ENCODE results near the gene LRRC58. TPM values are rescaled to one million over a fixed set of nuclear protein-coding genes. Genes with fewer than 3 reads are reported as not detected.
A peak's percentile ranks its signal among the peaks of the same experiment; 100 is the strongest.

LRRC58 gene
- total RNA-seq, 1 donor from 2014 or later, result 14.3 TPM

DNA sequence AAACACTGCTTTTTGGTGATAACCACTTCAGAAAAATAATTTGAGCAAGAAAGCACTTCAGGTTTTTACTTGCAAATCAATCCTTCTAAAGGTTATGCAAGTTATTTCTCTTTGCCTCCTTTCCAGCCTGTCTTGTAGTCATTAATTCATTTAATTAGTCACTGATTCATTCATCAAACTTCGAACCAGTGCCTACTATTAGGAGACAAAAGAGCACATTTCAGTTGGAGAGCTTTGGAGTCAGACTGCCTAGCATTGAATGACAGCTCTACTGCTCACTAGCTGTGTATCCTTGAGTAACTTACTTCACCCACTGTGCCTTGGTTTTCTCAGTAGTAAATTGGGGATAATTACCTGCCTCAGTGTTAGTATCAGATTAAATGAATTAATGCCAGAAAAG lies 14.9 kb upstream of the LRRC58 start:
- H3K9ac ChIP-seq (ENCODE audit: low read length), result no peak overlapping the region
- no peak overlapping the region for H3K27ac ChIP-seq (ENCODE audit: low read depth, low read length)
- no peaks in the 10 kb centered on the region for H3K79me2 ChIP-seq (ENCODE audit: insufficient read depth, low read length)
- TF ChIP-seq, protein P1, sequence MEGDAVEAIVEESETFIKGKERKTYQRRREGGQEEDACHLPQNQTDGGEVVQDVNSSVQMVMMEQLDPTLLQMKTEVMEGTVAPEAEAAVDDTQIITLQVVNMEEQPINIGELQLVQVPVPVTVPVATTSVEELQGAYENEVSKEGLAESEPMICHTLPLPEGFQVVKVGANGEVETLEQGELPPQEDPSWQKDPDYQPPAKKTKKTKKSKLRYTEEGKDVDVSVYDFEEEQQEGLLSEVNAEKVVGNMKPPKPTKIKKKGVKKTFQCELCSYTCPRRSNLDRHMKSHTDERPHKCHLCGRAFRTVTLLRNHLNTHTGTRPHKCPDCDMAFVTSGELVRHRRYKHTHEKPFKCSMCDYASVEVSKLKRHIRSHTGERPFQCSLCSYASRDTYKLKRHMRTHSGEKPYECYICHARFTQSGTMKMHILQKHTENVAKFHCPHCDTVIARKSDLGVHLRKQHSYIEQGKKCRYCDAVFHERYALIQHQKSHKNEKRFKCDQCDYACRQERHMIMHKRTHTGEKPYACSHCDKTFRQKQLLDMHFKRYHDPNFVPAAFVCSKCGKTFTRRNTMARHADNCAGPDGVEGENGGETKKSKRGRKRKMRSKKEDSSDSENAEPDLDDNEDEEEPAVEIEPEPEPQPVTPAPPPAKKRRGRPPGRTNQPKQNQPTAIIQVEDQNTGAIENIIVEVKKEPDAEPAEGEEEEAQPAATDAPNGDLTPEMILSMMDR (IDR thresholded peaks at IDR 0.05; ENCODE audit: insufficient read depth, low read depth, low read length), result no peak
- no peak for TF ChIP-seq EZH2 (IDR thresholded peaks at IDR 0.05; ENCODE audit: insufficient read depth, low read length)
- FAIRE-seq (no peak), DNase-seq (ENCODE audit: low read depth) (no peak)
- Mint-ChIP-seq H3K9me3 (ENCODE audit: unreplicated experiment) (no peaks in the 10 kb centered on the region), H3K27me3 (ENCODE audit: low read depth, unreplicated experiment) (no peaks in the 10 kb centered on the region), H3K4me3 (ENCODE audit: unreplicated experiment) (peak overlapping the region; percentile 22), H3K36me3 (ENCODE audit: low read depth, unreplicated experiment) (no peaks in the 10 kb centered on the region), H3K27ac (ENCODE audit: unreplicated experiment) (peak overlapping the region; percentile 80), H3K4me1 (ENCODE audit: low read depth, unreplicated experiment) (peaks cover 13% of the 10 kb centered on the region)
- H3K4me1 ChIP-seq (ENCODE audit: insufficient read depth, low read length), result no peaks in the 10 kb centered on the region
- no peak overlapping the region for H3K4me3 ChIP-seq (ENCODE audit: insufficient read depth, low read depth, low read length)
- no peak overlapping the region for H2AFZ ChIP-seq (ENCODE audit: low read depth, low read length)
- no peaks in the 10 kb centered on the region for H4K20me1 ChIP-seq (ENCODE audit: insufficient read depth, low read length)
- H3K27me3 ChIP-seq (ENCODE audit: insufficient read depth, low read length), result no peaks in the 10 kb centered on the region
- H3K9me3 ChIP-seq (ENCODE audit: insufficient read depth, low read depth, low read length), result no peaks in the 10 kb centered on the region
- no peaks in the 10 kb centered on the region for H3K36me3 ChIP-seq (ENCODE audit: insufficient read depth, low read length)
- H3K4me2 ChIP-seq (ENCODE audit: low read length), result no peak overlapping the region

DNA sequence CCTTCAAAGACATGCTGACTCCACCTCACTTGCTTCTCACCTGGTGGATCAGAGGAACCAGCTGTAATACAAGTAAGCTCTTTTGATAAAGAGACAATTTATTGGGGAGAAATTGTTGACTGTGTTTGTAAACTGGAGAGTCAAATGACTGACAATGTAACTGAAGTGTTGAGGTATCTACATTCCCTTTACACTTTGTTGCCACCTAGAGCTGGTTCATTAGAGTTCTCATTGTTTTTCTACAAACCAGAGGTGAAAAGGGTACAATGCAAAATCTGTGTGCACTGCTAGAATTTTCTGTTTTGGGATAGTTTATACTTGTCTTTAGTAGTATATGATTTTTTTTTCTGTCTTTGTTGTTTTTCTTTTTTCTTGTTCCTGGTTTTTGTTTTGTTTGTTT lies 8.7 kb upstream of the LRRC58 start:
- Histone ChIP-seq H3K4me2 (ENCODE audit: low read length) (no peak overlapping the region), H3K79me2 (ENCODE audit: insufficient read depth, low read length) (no peaks in the 10 kb centered on the region), H3K9ac (ENCODE audit: low read length) (no peak overlapping the region), H3K36me3 (ENCODE audit: insufficient read depth, low read length) (no peaks in the 10 kb centered on the region), H3K4me3 (ENCODE audit: insufficient read depth, low read depth, low read length) (no peak overlapping the region), H3K4me1 (ENCODE audit: insufficient read depth, low read length) (no peaks in the 10 kb centered on the region), H3K9me3 (ENCODE audit: insufficient read depth, low read depth, low read length) (no peaks in the 10 kb centered on the region), H4K20me1 (ENCODE audit: insufficient read depth, low read length) (no peaks in the 10 kb centered on the region), H3K27ac (ENCODE audit: low read depth, low read length) (no peak overlapping the region), H2AFZ (ENCODE audit: low read depth, low read length) (no peak overlapping the region), H3K27me3 (ENCODE audit: insufficient read depth, low read length) (peaks cover 6% of the 10 kb centered on the region)
- H3K9me3 Mint-ChIP-seq (ENCODE audit: unreplicated experiment), result no peaks in the 10 kb centered on the region
- no peak overlapping the region for H3K4me3 Mint-ChIP-seq (ENCODE audit: unreplicated experiment)
- peaks cover 2% of the 10 kb centered on the region for H3K27me3 Mint-ChIP-seq (ENCODE audit: low read depth, unreplicated experiment)
- no peak for DNase-seq (ENCODE audit: low read depth)
- no peak for FAIRE-seq
- H3K27ac Mint-ChIP-seq (ENCODE audit: unreplicated experiment), result no peak overlapping the region
- TF ChIP-seq, protein P1 (IDR thresholded peaks at IDR 0.05; ENCODE audit: insufficient read depth, low read depth, low read length), result no peak
- no peak for TF ChIP-seq EZH2 (IDR thresholded peaks at IDR 0.05; ENCODE audit: insufficient read depth, low read length)
- peaks cover 1% of the 10 kb centered on the region for H3K4me1 Mint-ChIP-seq (ENCODE audit: low read depth, unreplicated experiment)
- no peaks in the 10 kb centered on the region for H3K36me3 Mint-ChIP-seq (ENCODE audit: low read depth, unreplicated experiment)

DNA sequence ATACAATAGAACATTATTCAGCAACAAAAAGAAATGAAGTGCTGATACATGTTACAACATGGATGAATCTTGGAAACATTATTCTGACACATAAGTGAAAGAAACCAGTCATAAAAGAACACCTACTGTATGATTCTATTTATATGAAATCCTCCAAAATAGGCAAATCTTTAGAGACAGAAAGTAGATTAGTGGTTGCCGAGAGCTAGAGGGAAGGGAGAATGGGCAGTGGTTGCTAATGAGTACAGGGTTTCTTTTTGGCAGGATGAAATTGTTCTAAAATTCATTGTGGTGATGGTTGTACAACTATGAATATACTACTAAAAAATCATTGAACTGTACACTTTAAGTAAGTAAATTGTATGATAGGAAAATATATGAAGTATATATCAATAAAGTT lies 6.3 kb upstream of the LRRC58 start:
- FAIRE-seq (no peak), DNase-seq (ENCODE audit: low read depth) (no peak)
- no peak overlapping the region for H3K27ac ChIP-seq (ENCODE audit: low read depth, low read length)
- TF ChIP-seq EZH2 (IDR thresholded peaks at IDR 0.05; ENCODE audit: insufficient read depth, low read length), result no peak
- TF ChIP-seq, protein P1 (IDR thresholded peaks at IDR 0.05; ENCODE audit: insufficient read depth, low read depth, low read length), result no peak
- H3K79me2 ChIP-seq (ENCODE audit: insufficient read depth, low read length), result no peaks in the 10 kb centered on the region
- H3K36me3 Mint-ChIP-seq (ENCODE audit: low read depth, unreplicated experiment), result no peaks in the 10 kb centered on the region
- no peaks in the 10 kb centered on the region for H3K9me3 ChIP-seq (ENCODE audit: insufficient read depth, low read depth, low read length)
- peaks cover 2% of the 10 kb centered on the region for H3K27me3 Mint-ChIP-seq (ENCODE audit: low read depth, unreplicated experiment)
- no peak overlapping the region for H3K4me2 ChIP-seq (ENCODE audit: low read length)
- no peak overlapping the region for H3K4me3 ChIP-seq (ENCODE audit: insufficient read depth, low read depth, low read length)
- H3K9ac ChIP-seq (ENCODE audit: low read length), result no peak overlapping the region
- H3K27ac Mint-ChIP-seq (ENCODE audit: unreplicated experiment), result no peak overlapping the region
- H3K27me3 ChIP-seq (ENCODE audit: insufficient read depth, low read length), result peaks cover 6% of the 10 kb centered on the region
- no peaks in the 10 kb centered on the region for H3K36me3 ChIP-seq (ENCODE audit: insufficient read depth, low read length)
- no peak overlapping the region for H3K4me3 Mint-ChIP-seq (ENCODE audit: unreplicated experiment)
- no peaks in the 10 kb centered on the region for H3K4me1 ChIP-seq (ENCODE audit: insufficient read depth, low read length)
- H4K20me1 ChIP-seq (ENCODE audit: insufficient read depth, low read length), result no peaks in the 10 kb centered on the region
- H3K4me1 Mint-ChIP-seq (ENCODE audit: low read depth, unreplicated experiment), result peaks cover 1% of the 10 kb centered on the region
- H3K9me3 Mint-ChIP-seq (ENCODE audit: unreplicated experiment), result no peaks in the 10 kb centered on the region
- no peak overlapping the region for H2AFZ ChIP-seq (ENCODE audit: low read depth, low read length)
